Stomach smooth muscle (tissue), 2 donors: ENCODE results near the gene IER5L.

ENCODE experiments used
- H3K27ac ChIP-seq: one replicate; pipeline ENCODE4 v1.7.0; 2013; ENCODE audit warnings: mild to moderate bottlenecking, low read length, inconsistent platforms
- H3K27me3 ChIP-seq, 2 donors: one replicate each; pipeline ENCODE4 v1.7.0; 2013; ENCODE audit warnings: low read length in 2 of 2; ENCODE audit not compliant: insufficient read depth in 2 of 2, control insufficient read depth in 1 of 2
- H3K36me3 ChIP-seq, 2 donors: one replicate each; pipeline ENCODE4 v1.7.0; 2013; ENCODE audit warnings: low read length in 2 of 2; ENCODE audit not compliant: control insufficient read depth in 2 of 2, insufficient read depth in 2 of 2
- H3K4me1 ChIP-seq: one replicate; pipeline ENCODE4 v1.7.0; 2013; ENCODE audit warnings: low read length; ENCODE audit not compliant: control insufficient read depth, insufficient read depth
- H3K4me3 ChIP-seq, 2 donors: one replicate each; pipeline ENCODE4 v1.7.0; 2013; ENCODE audit warnings: low read length in 2 of 2
- H3K9ac ChIP-seq, 2 donors: one replicate each; pipeline ENCODE4 v1.7.0; 2013; ENCODE audit warnings: low read length in 2 of 2, mild to moderate bottlenecking in 1 of 2
- H3K9me3 ChIP-seq, 2 donors: one replicate each; pipeline ENCODE4 v1.7.0; 2013; ENCODE audit warnings: low read length in 2 of 2; ENCODE audit not compliant: control insufficient read depth in 2 of 2
- donor health status: healthy.
- donor health status: Pancreatic carcinoma.

IER5L gene

GRCh38 chr9:129218918-129219317 is 40.9 kb upstream of the IER5L start:
- no peak overlapping the region for H3K9ac ChIP-seq
- H3K27ac ChIP-seq: no peak overlapping the region
- H3K4me3 ChIP-seq: no peak overlapping the region
- H3K4me1 ChIP-seq: no peaks in the 10 kb centered on the region
- H3K36me3 ChIP-seq: no peaks in the 10 kb centered on the region
- H3K9me3 ChIP-seq: no peaks in the 10 kb centered on the region
- H3K27me3 ChIP-seq: no peaks in the 10 kb centered on the region

GRCh38 chr9:129218272-129218625 is 40.2 kb upstream of the IER5L start:
- Histone ChIP-seq H3K9me3 (no peaks in the 10 kb centered on the region), H3K4me1 (no peaks in the 10 kb centered on the region), H3K36me3 (no peaks in the 10 kb centered on the region), H3K27me3 (no peaks in the 10 kb centered on the region), H3K27ac (no peak overlapping the region), H3K9ac (no peak overlapping the region), H3K4me3 (no peak overlapping the region)

- Histone ChIP-seq H3K9ac (no peak overlapping the region), H3K27me3 (no peaks in the 10 kb centered on the region), H3K36me3 (no peaks in the 10 kb centered on the region), H3K27ac (no peak overlapping the region), H3K4me3 (no peak overlapping the region), H3K4me1 (no peaks in the 10 kb centered on the region), H3K9me3 (no peaks in the 10 kb centered on the region)
Observed at GRCh38 chr9:129213551-129213950, 35.5 kb upstream of the IER5L start.

- no peak overlapping the region for H3K27ac ChIP-seq
- no peaks in the 10 kb centered on the region for H3K9me3 ChIP-seq
- no peak overlapping the region for H3K4me3 ChIP-seq
- H3K27me3 ChIP-seq: no peaks in the 10 kb centered on the region
- no peaks in the 10 kb centered on the region for H3K4me1 ChIP-seq
- H3K36me3 ChIP-seq: no peaks in the 10 kb centered on the region
- H3K9ac ChIP-seq: no peak overlapping the region
Observed at GRCh38 chr9:129211686-129212085, 33.6 kb upstream of the IER5L start.

- no peaks in the 10 kb centered on the region for H3K27me3 ChIP-seq
- no peak overlapping the region for H3K9ac ChIP-seq
- H3K36me3 ChIP-seq: no peaks in the 10 kb centered on the region
- H3K4me3 ChIP-seq: no peak overlapping the region
- no peak overlapping the region for H3K27ac ChIP-seq
- H3K9me3 ChIP-seq: no peaks in the 10 kb centered on the region
- H3K4me1 ChIP-seq: no peaks in the 10 kb centered on the region
Observed at GRCh38 chr9:129210125-129210524, 32.1 kb upstream of the IER5L start.

- H3K27ac ChIP-seq: no peak overlapping the region
- H3K4me3 ChIP-seq: no peak overlapping the region
- no peaks in the 10 kb centered on the region for H3K36me3 ChIP-seq
- no peaks in the 10 kb centered on the region for H3K4me1 ChIP-seq
- H3K9me3 ChIP-seq: no peaks in the 10 kb centered on the region
- no peak overlapping the region for H3K9ac ChIP-seq
- no peaks in the 10 kb centered on the region for H3K27me3 ChIP-seq
Observed at GRCh38 chr9:129209580-129209979, 31.5 kb upstream of the IER5L start.

- Histone ChIP-seq H3K9me3 (no peaks in the 10 kb centered on the region), H3K36me3 (no peaks in the 10 kb centered on the region), H3K4me3 (no peak overlapping the region), H3K27ac (no peak overlapping the region), H3K4me1 (no peaks in the 10 kb centered on the region), H3K27me3 (no peaks in the 10 kb centered on the region), H3K9ac (no peak overlapping the region)
Observed at GRCh38 chr9:129209109-129209508, 31.0 kb upstream of the IER5L start.

- H3K27me3 ChIP-seq: no peaks in the 10 kb centered on the region
- H3K9ac ChIP-seq: no peak overlapping the region
- H3K27ac ChIP-seq: no peak overlapping the region
- no peaks in the 10 kb centered on the region for H3K9me3 ChIP-seq
- H3K36me3 ChIP-seq: no peaks in the 10 kb centered on the region
- no peak overlapping the region for H3K4me3 ChIP-seq
- H3K4me1 ChIP-seq: peaks cover under 1% of the 10 kb centered on the region
Observed at GRCh38 chr9:129208207-129209032, 30.4 kb upstream of the IER5L start.

GRCh38 chr9:129206905-129207304 is 28.8 kb upstream of the IER5L start:
- no peak overlapping the region for H3K27ac ChIP-seq
- H3K9ac ChIP-seq: no peak overlapping the region
- H3K9me3 ChIP-seq: no peaks in the 10 kb centered on the region
- no peaks in the 10 kb centered on the region for H3K36me3 ChIP-seq
- no peaks in the 10 kb centered on the region for H3K27me3 ChIP-seq
- no peak overlapping the region for H3K4me3 ChIP-seq
- peaks cover 4% of the 10 kb centered on the region for H3K4me1 ChIP-seq

- H3K4me1 ChIP-seq: peaks cover 4% of the 10 kb centered on the region
Observed at GRCh38 chr9:129206401-129206800, 28.3 kb upstream of the IER5L start.

GRCh38 chr9:129204840-129205239 is 26.8 kb upstream of the IER5L start:
- H3K27ac ChIP-seq: no peak overlapping the region
- H3K27me3 ChIP-seq: no peaks in the 10 kb centered on the region
- no peak overlapping the region for H3K4me3 ChIP-seq
- H3K36me3 ChIP-seq: no peaks in the 10 kb centered on the region
- no peak overlapping the region for H3K9ac ChIP-seq
- H3K4me1 ChIP-seq: peaks cover 4% of the 10 kb centered on the region
- H3K9me3 ChIP-seq: peaks cover 0 to 4% of the 10 kb centered on the region in 2 donors

More at GRCh38 chr9:129206401-129206800, 28.3 kb upstream of the IER5L start:
- Histone ChIP-seq H3K9me3 (no peaks in the 10 kb centered on the region), H3K9ac (no peak overlapping the region), H3K27ac (no peak overlapping the region), H3K36me3 (no peaks in the 10 kb centered on the region), H3K27me3 (no peaks in the 10 kb centered on the region), H3K4me3 (no peak overlapping the region)
